Measurements from ENCODE around the gene AMH. TPM values are rescaled to one million over a fixed set of nuclear protein-coding genes. Genes with fewer than 3 reads are reported as not detected.
"Not testable (repeated sequence)": the region's sequence is repeated elsewhere in the genome, so short reads cannot be mapped to it uniquely, and the experiment has no call there.

The AMH gene
- total RNA-seq, 2 experiments from 2014 or later, result 4.5 to 6.1 TPM

- no peak for TF ChIP-seq CTCF (IDR thresholded peaks at IDR 0.05)
- no peak overlapping the region for H3K4me3 Mint-ChIP-seq
- DNase-seq, result no peak
- peaks cover 31% of the 10 kb centered on the region for H3K4me1 Mint-ChIP-seq (ENCODE audit: low read depth)
- H3K9me3 Mint-ChIP-seq, result no peaks in the 10 kb centered on the region
- intact Hi-C loops (cut with micrococcal nuclease), result loop anchor here (5.0 kb wide), 1 partner anchor 115 kb away; no protein-coding TSS in a partner anchor
- ATAC-seq, result no peak
- no peak overlapping the region for H3K27ac Mint-ChIP-seq
- ChIA-PET POLR2A (interaction anchor here (0.9 to 11.0 kb wide), 5 partner anchors 12 to 41 kb away, joined by 3 to 102 read pairs (median 4); partner anchors contain the start of genes AMH, JSRP1 and PLEKHJ1), CTCF (interaction anchor here (0.9 to 1.0 kb wide), 2 partner anchors 39 to 334 kb away, joined by 3 read pairs; no protein-coding TSS in a partner anchor)
- H3K27me3 Mint-ChIP-seq, result no peaks in the 10 kb centered on the region
- H3K36me3 Mint-ChIP-seq (ENCODE audit: low read depth), result peaks cover 23% of the 10 kb centered on the region
Observed at GRCh38 chr19:2277138-2277537, 28.0 kb downstream of the AMH start.

GRCh38 chr19:2278459-2279158 is 29.5 kb downstream of the AMH start:
- H3K4me3 Mint-ChIP-seq, result no peak overlapping the region
- no peaks in the 10 kb centered on the region for H3K27me3 Mint-ChIP-seq
- no peak for ATAC-seq
- intact Hi-C loops (cut with micrococcal nuclease), result loop anchor here (5.0 kb wide), 1 partner anchor 114 kb away; no protein-coding TSS in a partner anchor
- TF ChIP-seq CTCF (IDR thresholded peaks at IDR 0.05), result no peak
- CTCF ChIA-PET, result interaction anchor here (1.3 kb wide), 1 partner anchor 114 kb away, joined by 3 read pairs; no protein-coding TSS in a partner anchor
- no peak overlapping the region for H3K27ac Mint-ChIP-seq
- DNase-seq, result no peak
- no peaks in the 10 kb centered on the region for H3K9me3 Mint-ChIP-seq
- H3K4me1 Mint-ChIP-seq (ENCODE audit: low read depth), result peaks cover 30% of the 10 kb centered on the region
- POLR2A ChIA-PET, result interaction anchor here (0.9 to 1.1 kb wide), 2 partner anchors 8 to 135 kb away, joined by 3 to 5 read pairs; no protein-coding TSS in a partner anchor
- peaks cover 12% of the 10 kb centered on the region for H3K36me3 Mint-ChIP-seq (ENCODE audit: low read depth)

- no peaks in the 10 kb centered on the region for H3K27me3 Mint-ChIP-seq
- ATAC-seq, result no peak
- TF ChIP-seq CTCF (IDR thresholded peaks at IDR 0.05), result no peak
- ChIA-PET POLR2A (no interaction called here), CTCF (no interaction called here)
- no peak for DNase-seq
- intact Hi-C loops (cut with micrococcal nuclease), result no loop called here
- no peak overlapping the region for H3K4me3 Mint-ChIP-seq
- H3K9me3 Mint-ChIP-seq, result no peaks in the 10 kb centered on the region
- peaks cover 18% of the 10 kb centered on the region for H3K4me1 Mint-ChIP-seq (ENCODE audit: low read depth)
- no peak overlapping the region for H3K27ac Mint-ChIP-seq
- no peaks in the 10 kb centered on the region for H3K36me3 Mint-ChIP-seq (ENCODE audit: low read depth)
Observed at GRCh38 chr19:2280633-2281264, 31.6 kb downstream of the AMH start.

- H3K36me3 Mint-ChIP-seq (ENCODE audit: low read depth); H3K4me3 Mint-ChIP-seq; H3K9me3 Mint-ChIP-seq; DNase-seq; H3K27ac Mint-ChIP-seq; ATAC-seq; CTCF ChIA-PET; H3K27me3 Mint-ChIP-seq; intact Hi-C loops (cut with micrococcal nuclease): not testable (repeated sequence)
- H3K4me1 Mint-ChIP-seq (ENCODE audit: low read depth), result peaks cover 18% of the 10 kb centered on the region
- POLR2A ChIA-PET, result interaction anchor here (1.4 kb wide), 1 partner anchor 11 kb away, joined by 3 read pairs; no protein-coding TSS in a partner anchor
Observed at GRCh38 chr19:2281265-2282061, 32.3 kb downstream of the AMH start.

All from activated CD8-positive, alpha-beta T cell treated with anti-CD3 and anti-CD28 coated beads for 36 hours (primary cell).